GM12878 (cell line): ENCODE measurements around the gene POLR1G. TPM values are rescaled to one million over a fixed set of nuclear protein-coding genes. Genes with fewer than 3 reads are reported as not detected.
"Not testable (repeated sequence)": the region's sequence is repeated elsewhere in the genome, so short reads cannot be mapped to it uniquely, and the experiment has no call there.

Source experiments
- ATAC-seq: fragments of 200-7000 bp; cut with Tn5 transposase; 3 replicates; pipeline ENCODE4 v1.9.1; 2020; ENCODE audit warnings: mild to moderate bottlenecking, moderate library complexity
- BruUV-seq: library from RNA; stranded (reverse); fragments of 400-500 nt; replicated peaks from 2 replicates; lab custom pipeline; 2021; lab: Mats Ljungman, UMichigan
- CTCF ChIA-PET: fragments of 300-600 bp; sonication (Branson Sonifier 250); formaldehyde crosslinking; extraction: SDS; loops from one replicate; lab custom pipeline; 2021; ENCODE audit warnings: inconsistent platforms; lab: Yijun Ruan, JAX
- POLR2A ChIA-PET: fragments of 350-600 bp; formaldehyde crosslinking; extraction: SDS; loops from one replicate; lab custom pipeline; 2021; ENCODE audit warnings: inconsistent platforms; lab: Charles Lee
- RAD21 ChIA-PET: fragments of 300-600 bp; sonication (Branson Sonifier 250); formaldehyde crosslinking; loops from one replicate; lab custom pipeline; 2023; ENCODE audit warnings: antibody characterized with exemption; ENCODE audit not compliant: unreplicated experiment; lab: Charles Lee
- SMC1A ChIA-PET: fragments of 300-600 bp; sonication (Branson Sonifier 250); formaldehyde crosslinking; loops from one replicate; lab custom pipeline; 2023; ENCODE audit not compliant: unreplicated experiment, uncharacterized antibody; lab: Charles Lee
- DNase-seq: peaks from one replicate; pipeline ENCODE4 v3.0.0-alpha.2; 2011; ENCODE audit warnings: low read depth, low spot score
- FAIRE-seq: peaks from 3 replicates; lab custom pipeline; 2011; peaks lifted over from hg19 to GRCh38; lab: Jason Lieb, UNC
- H2AFZ ChIP-seq: 2 replicates; pipeline ENCODE4 v1.6.0; 2011; ENCODE audit warnings: low read depth, low read length, control low read depth; ENCODE audit not compliant: control insufficient read depth
- H3K27ac ChIP-seq: 2 replicates; pipeline ENCODE4 v1.5.1; 2011; ENCODE audit warnings: control low read depth; ENCODE audit not compliant: control insufficient read depth, insufficient read depth
- H3K27me3 ChIP-seq, 2 experiments: replicated peaks in 1 of 2; 2 replicates each; pipeline versions ENCODE4 v1.6.0 to v1.6.1; 2011; ENCODE audit warnings: low read length in 1 of 2; ENCODE audit not compliant: control insufficient read depth in 2 of 2, insufficient read depth in 2 of 2
- H3K36me3 ChIP-seq, 2 experiments: 2 replicates each; pipeline ENCODE4 v1.5.1; 2011; ENCODE audit warnings: low read length in 1 of 2; ENCODE audit not compliant: control insufficient read depth in 2 of 2, insufficient read depth in 2 of 2
- H3K4me1 ChIP-seq: 2 replicates; pipeline ENCODE4 v1.6.1; 2011; ENCODE audit warnings: mild to moderate bottlenecking, low read length, moderate library complexity, mixed read lengths; ENCODE audit not compliant: control insufficient read depth, insufficient read depth
- H3K4me2 ChIP-seq: 2 replicates; pipeline ENCODE4 v1.6.0; 2011; ENCODE audit warnings: control low read depth; ENCODE audit not compliant: control insufficient read depth, insufficient read depth
- H3K4me3 ChIP-seq: fragments of 200-600 bp; sonication (generic); 2 replicates; pipeline ENCODE4 v1.5.1; 2016
- H3K79me2 ChIP-seq: 2 replicates; pipeline ENCODE4 v1.6.0; 2011; ENCODE audit warnings: low read length; ENCODE audit not compliant: control insufficient read depth, insufficient read depth
- H3K9ac ChIP-seq: 2 replicates; pipeline ENCODE4 v1.8.0; 2011; ENCODE audit warnings: low read length, control low read depth, mixed read lengths; ENCODE audit not compliant: control insufficient read depth, insufficient read depth
- H3K9me3 ChIP-seq: replicated peaks from 3 replicates; pipeline ENCODE4 v1.5.1; 2011; ENCODE audit warnings: mild to moderate bottlenecking, low read length; ENCODE audit not compliant: control insufficient read depth, insufficient read depth
- H4K20me1 ChIP-seq: 2 replicates; pipeline ENCODE4 v1.6.0; 2011; ENCODE audit not compliant: control insufficient read depth, insufficient read depth
- KLF5 ChIP-seq: fragments of 450-650 bp; IDR thresholded peaks from 2 replicates; pipeline ENCODE4 v1.6.1; 2014; ENCODE audit warnings: mild to moderate bottlenecking; ENCODE audit not compliant: partially characterized antibody
- MEF2A ChIP-seq: IDR thresholded peaks from 2 replicates; pipeline ENCODE4 v1.6.1; 2011; ENCODE audit warnings: low read depth, mild to moderate bottlenecking, low read length, moderate library complexity; ENCODE audit not compliant: insufficient read depth
- SIN3A ChIP-seq: IDR thresholded peaks from 2 replicates; pipeline ENCODE4 v1.6.1; 2012; ENCODE audit warnings: low read depth, low read length, improper control_type of control experiment
- WGBS: methylation state at CpG from one replicate; pipeline ENCODE4 v1.1.6; 2016; ENCODE audit warnings: low lambda C conversion rate; ENCODE audit not compliant: insufficient replicate concordance, insufficient coverage; ENCODE audit errors: missing lambda C conversion rate; 5-methylcytosine and 5-hydroxymethylcytosine counted together
- in situ Hi-C: fragments of 300-500 bp; cut with MboI; formaldehyde crosslinking; loops from 9 replicates; pipeline ENCODE4 v1.14.3; 2018; ENCODE audit warnings: mixed read lengths
- intact Hi-C: fragments of 100-400 bp; cut with micrococcal nuclease; formaldehyde crosslinking; loops from one replicate; pipeline ENCODE4 v1.14.2; 2022; ENCODE audit not compliant: unreplicated experiment
- polyA plus RNA-seq, 11 experiments: library from polyadenylated mRNA; depleted of rRNA in 4 of 11; unstranded in 6 of 11; stranded (reverse) in 5 of 11; fragments of >200 nt; fragmentation: Nextera tagmentation in 4 of 11; fragmentation: Illumina TruSeq in 1 of 11; extraction: Ambion mirVana in 4 of 11; extraction: Trizol in 1 of 11; gene quantifications; 1 replicate in 1 of 11; 2 replicates in 10 of 11; pipeline versions ENCODE4 v1.2.1 to v1.2.3, GENCODE V29; 2011 to 2016; ENCODE audit warnings: inconsistent platforms in 2 of 11, missing spikeins in 2 of 11, low read depth in 1 of 11
- total RNA-seq, 4 experiments: library from RNA; depleted of rRNA in 3 of 4; stranded (reverse); fragments of >200 nt in 3 of 4; fragmentation: Illumina TruSeq in 1 of 4; extraction: Trizol in 1 of 4; gene quantifications; 2 replicates each; pipeline versions ENCODE4 v1.2.1 to v1.2.3, GENCODE V29; 2013 to 2021

Gene POLR1G
- total and polyA plus RNA-seq, 10 of the 15 experiments (the other 5 are each of a cell fraction or from before 2014, with no cell fraction given): 2.0 to 30.9 (median 20.5) TPM

GRCh38 chr19:45428384-45429231 is 22.2 kb downstream of the POLR1G start (continued):
- TF ChIP-seq MEF2A: 0 out of 2 replicates have a peak, but pooled peaks have one; percentile 67
- no peak for TF ChIP-seq SIN3A
- TF ChIP-seq KLF5: no peak
- TF ChIP-seq, all 136 proteins: peak for 10

GRCh38 chr19:45429896-45430295 is 23.5 kb downstream of the POLR1G start:
- H3K27ac ChIP-seq, BruUV-seq, ATAC-seq, in situ Hi-C loops, H3K4me1 ChIP-seq, H3K36me3 ChIP-seq, DNase-seq, H4K20me1 ChIP-seq, H3K9ac ChIP-seq, FAIRE-seq, H2AFZ ChIP-seq, H3K27me3 ChIP-seq, H3K79me2 ChIP-seq, H3K9me3 ChIP-seq, H3K4me3 ChIP-seq, intact Hi-C loops, H3K4me2 ChIP-seq: not testable (repeated sequence)
- ChIA-PET RAD21 (interaction anchor here (0.9 to 3.2 kb wide), 2 partner anchors 49 to 216 kb away, joined by 3 to 18 read pairs; no protein-coding TSS in a partner anchor), CTCF (interaction anchor here (5.5 to 7.0 kb wide), 2 partner anchors 10 to 49 kb away, joined by 54 to 103 read pairs; no protein-coding TSS in a partner anchor), POLR2A (interaction anchor here (1.2 to 2.3 kb wide), 2 partner anchors 10 to 49 kb away, joined by 6 to 7 read pairs; no protein-coding TSS in a partner anchor), SMC1A (interaction anchor here (3.6 kb wide), 1 partner anchor 49 kb away, joined by 19 read pairs; no protein-coding TSS in a partner anchor)
- 73% methylated on average over 11 of the region's 11 CpGs for WGBS
